ENCODE data around the gene PDIA5. TPM values are rescaled to one million over a fixed set of nuclear protein-coding genes. Genes with fewer than 3 reads are reported as not detected.

PDIA5 gene
- total RNA-seq, 2 experiments from 2014 or later = 2.2 to 3.0 TPM

DNA sequence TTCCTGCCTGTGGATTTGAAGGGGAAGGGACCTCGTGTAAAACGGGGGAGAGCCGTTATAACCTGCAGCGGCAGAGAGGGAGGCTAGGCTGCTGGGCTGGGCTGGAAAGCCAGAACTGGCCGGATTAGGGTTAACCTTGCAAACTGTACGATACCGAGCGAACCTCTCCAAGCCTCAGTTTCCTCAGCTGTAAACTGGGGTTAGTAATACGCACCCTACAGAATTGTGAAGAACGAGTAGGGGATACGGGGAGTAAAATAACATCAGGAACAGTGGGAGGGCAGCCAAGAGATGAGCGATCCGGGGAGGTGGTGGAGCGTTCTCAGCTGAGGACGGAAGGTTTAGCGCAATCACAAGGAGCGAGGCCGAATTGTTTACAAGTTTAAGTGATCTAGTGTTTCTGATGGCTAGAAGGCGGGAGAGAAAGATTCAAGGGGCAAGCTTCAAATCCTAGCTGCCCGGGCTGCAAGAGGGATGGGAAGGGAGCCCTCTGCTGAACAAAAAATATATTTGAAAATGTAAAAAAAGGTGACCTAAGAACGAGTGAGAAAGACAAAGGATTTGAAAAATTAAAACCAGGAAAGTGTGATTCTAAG, 38.5 kb upstream of the PDIA5 start:
- H3K27me3 Mint-ChIP-seq = peaks cover 60% of the 10 kb centered on the region
- H3K9me3 ChIP-seq (ENCODE audit: control insufficient read depth in 1 of 2, insufficient read depth in 1 of 2, low read length in 2 of 2) = peaks cover 0 to 12% of the 10 kb centered on the region in 2 experiments
- no peaks in the 10 kb centered on the region for H3K9me3 Mint-ChIP-seq
- peaks cover 79 to 89% of the 10 kb centered on the region in 2 experiments for H3K27me3 ChIP-seq (ENCODE audit: control insufficient read depth in 1 of 2, insufficient read depth in 2 of 2, low read length in 2 of 2)
- H3K4me1 ChIP-seq (ENCODE audit: insufficient read depth, low read length) = peaks cover 24% of the 10 kb centered on the region
- H3K4me3 ChIP-seq (ENCODE audit: low read length) = peak overlapping the region; percentile 58
- H3K4me1 Mint-ChIP-seq (ENCODE audit: low read depth) = peaks cover 12% of the 10 kb centered on the region
- DNase-seq (peak in 5 of 14 experiments; percentile 5 to 55 (median 46)), ATAC-seq (ENCODE audit: poor library complexity) (peak; percentile 34)
- H3K36me3 ChIP-seq (ENCODE audit: insufficient read depth, low read length) = no peaks in the 10 kb centered on the region
- ChIA-PET CTCF (no interaction called here), POLR2A (no interaction called here)
- no peaks in the 10 kb centered on the region for H3K36me3 Mint-ChIP-seq (ENCODE audit: low read depth)
- no peak overlapping the region for H3K27ac Mint-ChIP-seq
- H3K4me3 Mint-ChIP-seq = peak overlapping the region; percentile 81
- no peak overlapping the region for H3K27ac ChIP-seq (ENCODE audit: low read depth in 1 of 2, low read length in 2 of 2)
- TF ChIP-seq, protein P1, sequence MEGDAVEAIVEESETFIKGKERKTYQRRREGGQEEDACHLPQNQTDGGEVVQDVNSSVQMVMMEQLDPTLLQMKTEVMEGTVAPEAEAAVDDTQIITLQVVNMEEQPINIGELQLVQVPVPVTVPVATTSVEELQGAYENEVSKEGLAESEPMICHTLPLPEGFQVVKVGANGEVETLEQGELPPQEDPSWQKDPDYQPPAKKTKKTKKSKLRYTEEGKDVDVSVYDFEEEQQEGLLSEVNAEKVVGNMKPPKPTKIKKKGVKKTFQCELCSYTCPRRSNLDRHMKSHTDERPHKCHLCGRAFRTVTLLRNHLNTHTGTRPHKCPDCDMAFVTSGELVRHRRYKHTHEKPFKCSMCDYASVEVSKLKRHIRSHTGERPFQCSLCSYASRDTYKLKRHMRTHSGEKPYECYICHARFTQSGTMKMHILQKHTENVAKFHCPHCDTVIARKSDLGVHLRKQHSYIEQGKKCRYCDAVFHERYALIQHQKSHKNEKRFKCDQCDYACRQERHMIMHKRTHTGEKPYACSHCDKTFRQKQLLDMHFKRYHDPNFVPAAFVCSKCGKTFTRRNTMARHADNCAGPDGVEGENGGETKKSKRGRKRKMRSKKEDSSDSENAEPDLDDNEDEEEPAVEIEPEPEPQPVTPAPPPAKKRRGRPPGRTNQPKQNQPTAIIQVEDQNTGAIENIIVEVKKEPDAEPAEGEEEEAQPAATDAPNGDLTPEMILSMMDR (IDR thresholded peaks at IDR 0.05) = peak; percentile 43
- intact Hi-C loops (cut with DNase I, micrococcal nuclease) = loop anchor here (2.0 to 10.0 kb wide), 7 partner anchors 274 to 1482 kb away; partner anchors contain the start of genes DTX3L (in 1 of the 2), PARP9 (in 1 of the 2) and POLQ (in 1 of the 2)

DNA sequence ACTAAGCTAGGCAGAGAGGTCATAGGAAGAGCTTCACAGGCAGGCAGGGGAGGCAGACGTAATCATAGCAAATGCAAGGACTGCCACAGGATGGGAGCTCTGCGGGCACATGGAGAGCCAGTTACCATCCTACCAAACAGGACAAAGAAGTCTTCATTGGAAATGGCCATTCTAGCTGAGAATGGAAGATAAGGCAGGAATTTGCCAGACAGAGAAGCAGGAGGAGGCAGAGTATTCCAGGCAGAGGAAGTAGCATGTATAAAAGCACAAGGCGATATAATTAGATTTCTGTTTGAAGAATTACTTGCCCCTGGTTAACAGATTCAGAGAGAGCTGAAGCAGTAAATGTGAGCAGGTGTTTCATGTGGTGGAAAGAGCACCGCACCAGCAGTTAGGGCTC, 35.8 kb upstream of the PDIA5 start:
- CTCF ChIA-PET = no interaction called here
- peaks cover 0 to 9% of the 10 kb centered on the region in 2 experiments for H3K9me3 ChIP-seq (ENCODE audit: control insufficient read depth in 1 of 2, insufficient read depth in 1 of 2, low read length in 2 of 2)
- no peaks in the 10 kb centered on the region for H3K36me3 Mint-ChIP-seq (ENCODE audit: low read depth)
- peaks cover 52 to 74% of the 10 kb centered on the region in 2 experiments for H3K27me3 ChIP-seq (ENCODE audit: control insufficient read depth in 1 of 2, insufficient read depth in 2 of 2, low read length in 2 of 2)
- DNase-seq = no peak
- intact Hi-C loops (cut with DNase I, micrococcal nuclease) = loop anchor here in 1 of 2 experiments (10.0 kb wide), 1 partner anchor 224 kb away; no protein-coding TSS in a partner anchor
- no peak overlapping the region for H3K4me3 Mint-ChIP-seq
- H3K27me3 Mint-ChIP-seq = peaks cover 53% of the 10 kb centered on the region
- no peak overlapping the region for H3K27ac ChIP-seq (ENCODE audit: low read depth in 1 of 2, low read length in 2 of 2)
- POLR2A ChIA-PET = no interaction called here
- TF ChIP-seq, protein P1 (IDR thresholded peaks at IDR 0.05) = no peak
- H3K4me1 ChIP-seq (ENCODE audit: insufficient read depth, low read length) = peaks cover 22% of the 10 kb centered on the region
- no peak for ATAC-seq (ENCODE audit: poor library complexity)
- H3K4me3 ChIP-seq (ENCODE audit: low read length) = no peak overlapping the region
- H3K36me3 ChIP-seq (ENCODE audit: insufficient read depth, low read length) = no peaks in the 10 kb centered on the region
- H3K27ac Mint-ChIP-seq = no peak overlapping the region
- H3K4me1 Mint-ChIP-seq (ENCODE audit: low read depth) = peaks cover 8% of the 10 kb centered on the region
- H3K9me3 Mint-ChIP-seq = no peaks in the 10 kb centered on the region

GRCh38 chr3:123032057-123032456, 34.8 kb upstream of the PDIA5 start:
- POLR2A ChIA-PET = no interaction called here

More at GRCh38 chr3:123032057-123032456, 34.8 kb upstream of the PDIA5 start:
- ATAC-seq (ENCODE audit: poor library complexity) (no peak), DNase-seq (no peak)
- peaks cover 0 to 3% of the 10 kb centered on the region in 2 experiments for H3K9me3 ChIP-seq (ENCODE audit: control insufficient read depth in 1 of 2, insufficient read depth in 1 of 2, low read length in 2 of 2)
- peaks cover 53% of the 10 kb centered on the region for H3K27me3 Mint-ChIP-seq
- no peaks in the 10 kb centered on the region for H3K36me3 ChIP-seq (ENCODE audit: insufficient read depth, low read length)
- no peak overlapping the region for H3K4me3 ChIP-seq (ENCODE audit: low read length)
- H3K27me3 ChIP-seq (ENCODE audit: control insufficient read depth in 1 of 2, insufficient read depth in 2 of 2, low read length in 2 of 2) = peaks cover 49 to 66% of the 10 kb centered on the region in 2 experiments
- CTCF ChIA-PET = no interaction called here
- no peak overlapping the region for H3K27ac ChIP-seq (ENCODE audit: low read depth in 1 of 2, low read length in 2 of 2)
- H3K4me3 Mint-ChIP-seq = no peak overlapping the region
- H3K36me3 Mint-ChIP-seq (ENCODE audit: low read depth) = no peaks in the 10 kb centered on the region
- H3K4me1 ChIP-seq (ENCODE audit: insufficient read depth, low read length) = peaks cover 12% of the 10 kb centered on the region
- peaks cover 6% of the 10 kb centered on the region for H3K4me1 Mint-ChIP-seq (ENCODE audit: low read depth)
- H3K27ac Mint-ChIP-seq = no peak overlapping the region
- intact Hi-C loops (cut with DNase I, micrococcal nuclease) = loop anchor here in 1 of 2 experiments (10.0 kb wide), 1 partner anchor 223 kb away; no protein-coding TSS in a partner anchor
- TF ChIP-seq, protein P1 (IDR thresholded peaks at IDR 0.05) = no peak
- H3K9me3 Mint-ChIP-seq = no peaks in the 10 kb centered on the region
